ENCODE data around the gene HAO1. TPM values are rescaled to one million over a fixed set of nuclear protein-coding genes. Genes with fewer than 3 reads are reported as not detected.

The HAO1 gene
- total and polyA plus RNA-seq, 2 of the 13 experiments (the other 11 are each of a cell fraction or from before 2014, with no cell fraction given) = 0.03 TPM; not detected in 1

DNA sequence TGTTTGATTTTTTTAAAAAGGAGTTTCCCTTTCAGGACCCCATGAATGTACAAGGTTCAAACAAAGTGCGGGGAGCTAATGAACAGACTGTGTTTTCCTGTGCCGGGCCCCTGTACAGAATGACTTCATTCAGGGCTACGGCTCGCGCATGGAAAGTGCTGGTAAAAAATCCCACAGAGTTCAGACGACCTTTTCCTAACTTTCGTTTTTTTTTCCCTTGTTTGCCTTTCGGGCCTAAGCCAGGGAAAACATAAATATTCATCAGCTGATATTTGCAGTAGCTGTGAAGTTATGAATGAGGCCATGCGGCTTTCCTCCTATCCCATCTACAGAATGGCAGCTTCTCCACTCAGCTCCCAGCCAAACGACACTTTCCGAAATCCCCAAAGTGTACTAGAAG is 74.0 kb downstream of the HAO1 start (continued):
- TF ChIP-seq, protein P1, sequence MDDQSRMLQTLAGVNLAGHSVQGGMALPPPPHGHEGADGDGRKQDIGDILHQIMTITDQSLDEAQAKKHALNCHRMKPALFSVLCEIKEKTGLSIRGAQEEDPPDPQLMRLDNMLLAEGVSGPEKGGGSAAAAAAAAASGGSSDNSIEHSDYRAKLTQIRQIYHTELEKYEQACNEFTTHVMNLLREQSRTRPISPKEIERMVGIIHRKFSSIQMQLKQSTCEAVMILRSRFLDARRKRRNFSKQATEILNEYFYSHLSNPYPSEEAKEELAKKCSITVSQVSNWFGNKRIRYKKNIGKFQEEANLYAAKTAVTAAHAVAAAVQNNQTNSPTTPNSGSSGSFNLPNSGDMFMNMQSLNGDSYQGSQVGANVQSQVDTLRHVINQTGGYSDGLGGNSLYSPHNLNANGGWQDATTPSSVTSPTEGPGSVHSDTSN (CRISPR knock-in tag; IDR thresholded peaks at IDR 0.05; ENCODE audit: borderline replicate concordance) = no peak
- TF ChIP-seq CENPX (CRISPR knock-in tag; IDR thresholded peaks at IDR 0.05) = no peak
- TF ChIP-seq, protein P2, sequence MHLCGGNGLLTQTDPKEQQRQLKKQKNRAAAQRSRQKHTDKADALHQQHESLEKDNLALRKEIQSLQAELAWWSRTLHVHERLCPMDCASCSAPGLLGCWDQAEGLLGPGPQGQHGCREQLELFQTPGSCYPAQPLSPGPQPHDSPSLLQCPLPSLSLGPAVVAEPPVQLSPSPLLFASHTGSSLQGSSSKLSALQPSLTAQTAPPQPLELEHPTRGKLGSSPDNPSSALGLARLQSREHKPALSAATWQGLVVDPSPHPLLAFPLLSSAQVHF (CRISPR knock-in tag; IDR thresholded peaks at IDR 0.05) = no peak
- no peak for TF ChIP-seq FOXK1 (CRISPR knock-in tag; IDR thresholded peaks at IDR 0.05; ENCODE audit: borderline replicate concordance, low read depth)
- TF ChIP-seq ZSCAN20 (CRISPR knock-in tag; IDR thresholded peaks at IDR 0.05; ENCODE audit: borderline replicate concordance) = no peak
- TF ChIP-seq MTA3 (CRISPR knock-in tag; IDR thresholded peaks at IDR 0.05) = no peak
- no peak for TF ChIP-seq ZNF337 (CRISPR knock-in tag; IDR thresholded peaks at IDR 0.05; ENCODE audit: borderline replicate concordance, low read depth)
- no peak for TF ChIP-seq RBAK (CRISPR knock-in tag; IDR thresholded peaks at IDR 0.05)
- no peak for TF ChIP-seq CBX1 (IDR thresholded peaks at IDR 0.05; ENCODE audit: low read depth)
- no peak for TF ChIP-seq MXI1 (IDR thresholded peaks at IDR 0.05; ENCODE audit: borderline replicate concordance, low read depth, low read length)
- no peak for TF ChIP-seq NR1H2 (CRISPR knock-in tag; IDR thresholded peaks at IDR 0.05; ENCODE audit: borderline replicate concordance, low read depth)
- TF ChIP-seq NCOA5 (CRISPR knock-in tag; IDR thresholded peaks at IDR 0.05) = no peak
- no peak for TF ChIP-seq ONECUT2 (CRISPR knock-in tag; IDR thresholded peaks at IDR 0.05)
- no peak for TF ChIP-seq ZEB1 (IDR thresholded peaks at IDR 0.05; ENCODE audit: insufficient replicate concordance, low read depth)
- TF ChIP-seq NFATC3 (CRISPR knock-in tag; IDR thresholded peaks at IDR 0.05) = no peak
- TF ChIP-seq HNF4A (CRISPR knock-in tag; IDR thresholded peaks at IDR 0.05) = peak; percentile 35
- TF ChIP-seq RORA (CRISPR knock-in tag; IDR thresholded peaks at IDR 0.05) = no peak
- no peak for TF ChIP-seq JUN (CRISPR knock-in tag; IDR thresholded peaks at IDR 0.05)
- TF ChIP-seq ZNF616 (CRISPR knock-in tag; IDR thresholded peaks at IDR 0.05; ENCODE audit: low read depth) = no peak
- TF ChIP-seq, protein P3, sequence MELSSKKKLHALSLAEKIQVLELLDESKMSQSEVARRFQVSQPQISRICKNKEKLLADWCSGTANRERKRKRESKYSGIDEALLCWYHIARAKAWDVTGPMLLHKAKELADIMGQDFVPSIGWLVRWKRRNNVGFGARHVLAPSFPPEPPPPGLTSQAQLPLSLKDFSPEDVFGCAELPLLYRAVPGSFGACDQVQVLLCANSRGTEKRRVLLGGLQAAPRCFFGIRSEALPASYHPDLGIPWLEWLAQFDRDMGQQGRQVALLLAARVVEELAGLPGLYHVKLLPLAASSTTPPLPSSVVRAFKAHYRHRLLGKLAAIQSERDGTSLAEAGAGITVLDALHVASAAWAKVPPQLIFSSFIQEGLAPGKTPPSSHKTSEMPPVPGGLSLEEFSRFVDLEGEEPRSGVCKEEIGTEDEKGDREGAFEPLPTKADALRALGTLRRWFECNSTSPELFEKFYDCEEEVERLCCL (CRISPR knock-in tag; IDR thresholded peaks at IDR 0.05; ENCODE audit: borderline replicate concordance) = no peak
- TF ChIP-seq, protein P4, sequence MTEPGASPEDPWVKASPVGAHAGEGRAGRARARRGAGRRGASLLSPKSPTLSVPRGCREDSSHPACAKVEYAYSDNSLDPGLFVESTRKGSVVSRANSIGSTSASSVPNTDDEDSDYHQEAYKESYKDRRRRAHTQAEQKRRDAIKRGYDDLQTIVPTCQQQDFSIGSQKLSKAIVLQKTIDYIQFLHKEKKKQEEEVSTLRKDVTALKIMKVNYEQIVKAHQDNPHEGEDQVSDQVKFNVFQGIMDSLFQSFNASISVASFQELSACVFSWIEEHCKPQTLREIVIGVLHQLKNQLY (CRISPR knock-in tag; IDR thresholded peaks at IDR 0.05) = no peak
- TF ChIP-seq IRF2 (CRISPR knock-in tag; IDR thresholded peaks at IDR 0.05) = no peak
- TF ChIP-seq, protein P5, sequence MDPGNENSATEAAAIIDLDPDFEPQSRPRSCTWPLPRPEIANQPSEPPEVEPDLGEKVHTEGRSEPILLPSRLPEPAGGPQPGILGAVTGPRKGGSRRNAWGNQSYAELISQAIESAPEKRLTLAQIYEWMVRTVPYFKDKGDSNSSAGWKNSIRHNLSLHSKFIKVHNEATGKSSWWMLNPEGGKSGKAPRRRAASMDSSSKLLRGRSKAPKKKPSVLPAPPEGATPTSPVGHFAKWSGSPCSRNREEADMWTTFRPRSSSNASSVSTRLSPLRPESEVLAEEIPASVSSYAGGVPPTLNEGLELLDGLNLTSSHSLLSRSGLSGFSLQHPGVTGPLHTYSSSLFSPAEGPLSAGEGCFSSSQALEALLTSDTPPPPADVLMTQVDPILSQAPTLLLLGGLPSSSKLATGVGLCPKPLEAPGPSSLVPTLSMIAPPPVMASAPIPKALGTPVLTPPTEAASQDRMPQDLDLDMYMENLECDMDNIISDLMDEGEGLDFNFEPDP (CRISPR knock-in tag; conservative IDR thresholded peaks at IDR 0.05) = no peak
- TF ChIP-seq POLR2AphosphoS5 (IDR thresholded peaks at IDR 0.05; ENCODE audit: low read depth, low read length) = no peak
- no peak for TF ChIP-seq TCF12 (IDR thresholded peaks at IDR 0.05)
- no peak for TF ChIP-seq TCF12 (CRISPR knock-in tag; IDR thresholded peaks at IDR 0.05)
- TF ChIP-seq U2AF2 (IDR thresholded peaks at IDR 0.05; ENCODE audit: low read depth, low read length) = no peak
